Measurements from ENCODE around the gene STAT4.

The STAT4 gene

DNA sequence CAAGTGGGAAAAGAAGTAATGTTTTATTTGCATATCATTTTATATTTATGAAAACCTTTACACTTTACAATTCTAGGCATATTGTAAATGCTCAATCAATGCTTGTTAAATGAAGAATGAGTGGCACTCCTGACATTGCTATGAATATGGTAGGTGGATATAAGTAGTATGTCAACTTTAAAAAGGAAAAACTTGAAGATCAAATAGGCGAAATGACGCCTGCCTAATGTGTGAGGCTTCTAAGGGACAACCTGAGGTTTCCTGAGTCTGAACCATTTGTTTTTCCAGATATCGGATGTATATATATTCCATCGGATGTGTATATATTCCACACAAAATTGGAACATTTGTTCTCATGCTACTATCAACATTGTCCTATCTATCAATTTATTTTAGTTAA is 1.4 kb downstream of the STAT4 start:
- intact Hi-C loops (cut with DNase I), result no loop called here
- no peak for DNase-seq

DNA sequence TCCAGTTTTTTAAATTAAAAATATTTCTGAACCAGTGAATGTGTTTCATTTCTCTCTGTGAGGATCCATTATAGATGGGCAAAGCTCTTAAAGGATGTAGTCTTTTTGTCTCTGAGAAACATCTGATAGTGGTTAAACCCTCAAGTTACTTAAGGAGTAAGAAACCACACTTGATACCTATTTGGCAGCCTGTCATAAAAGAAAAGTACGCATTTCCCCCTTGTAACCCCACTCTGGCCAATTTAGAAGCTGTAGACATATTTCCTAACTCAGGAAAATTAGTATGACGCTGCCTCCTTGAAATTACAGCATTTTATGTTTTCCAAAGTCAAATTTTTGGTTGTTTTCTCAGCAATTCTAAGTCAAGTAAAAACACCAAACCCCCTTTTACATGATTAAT is 2.0 kb downstream of the STAT4 start:
- DNase-seq, result no peak
- intact Hi-C loops (cut with DNase I), result no loop called here

DNA sequence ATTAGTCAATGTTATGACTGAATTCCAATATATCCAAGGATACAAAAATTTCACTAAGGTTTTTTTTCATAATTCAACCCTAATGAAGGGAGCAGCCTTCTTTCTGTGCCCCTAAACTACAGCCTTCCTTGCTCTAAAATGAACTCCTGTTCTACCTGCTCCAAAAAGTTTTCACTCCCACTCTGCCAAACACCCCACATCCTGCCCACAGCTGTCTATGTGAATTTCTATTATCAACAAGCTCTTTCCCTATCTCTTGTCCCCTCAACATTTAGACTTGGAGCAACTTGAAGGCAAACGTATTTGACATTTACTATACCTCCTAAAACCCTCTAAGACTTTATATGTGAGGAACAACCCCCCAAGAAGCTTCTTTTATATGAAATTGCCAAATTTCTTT is 2.5 kb downstream of the STAT4 start:
- no peak for DNase-seq
- intact Hi-C loops (cut with DNase I), result no loop called here

DNA sequence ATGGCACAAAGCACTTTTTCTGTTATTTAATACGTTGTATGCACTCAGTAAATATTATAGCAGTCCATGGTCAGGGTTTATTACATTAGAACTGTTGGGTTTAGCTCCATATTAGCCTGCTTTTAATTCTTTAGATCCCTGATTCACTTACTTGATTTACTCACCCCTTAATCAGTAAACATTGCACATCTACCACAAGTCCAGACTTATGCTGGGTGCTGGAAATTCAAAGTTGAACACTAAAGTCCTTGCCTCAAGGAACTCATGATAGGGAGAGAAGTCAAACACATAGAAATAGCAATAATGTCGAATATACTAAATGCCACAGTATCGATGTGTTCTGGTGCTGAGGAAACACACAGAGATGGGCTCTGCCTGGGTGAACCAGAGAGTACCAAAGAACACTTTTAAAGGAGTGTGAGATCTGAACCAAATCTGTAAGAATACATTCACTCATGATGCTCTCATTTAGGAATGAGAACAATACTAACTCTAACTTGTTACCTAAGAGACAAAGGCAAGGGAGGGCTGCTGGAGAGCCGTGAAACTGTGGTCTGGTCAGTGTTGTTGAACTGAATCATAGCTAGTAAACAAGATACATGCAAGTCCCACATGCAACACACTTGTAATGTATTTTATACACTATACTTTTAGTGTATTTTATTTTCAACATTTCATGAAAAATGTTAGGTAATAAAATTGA is 4.9 kb downstream of the STAT4 start:
- DNase-seq, result no peak
- intact Hi-C loops (cut with DNase I), result no loop called here

DNA sequence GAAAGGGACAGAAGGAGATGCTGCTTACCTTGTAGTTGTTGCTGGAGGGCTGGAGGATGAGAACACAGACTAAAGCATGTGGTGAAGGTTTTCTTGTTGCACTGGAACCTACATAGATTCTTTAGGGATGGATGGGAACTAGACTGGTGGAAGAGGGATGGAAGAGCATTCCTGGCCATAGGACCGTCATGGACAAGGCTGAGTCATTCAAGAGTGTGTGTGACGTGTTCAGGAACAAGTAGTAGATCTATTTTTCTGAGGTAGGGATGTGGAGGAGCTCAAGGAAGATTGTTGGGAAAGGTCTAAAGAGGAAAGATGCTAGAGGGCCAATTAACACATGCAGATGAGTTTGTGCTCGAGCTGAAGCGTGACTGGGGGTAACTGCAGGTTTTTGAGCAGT is 6.6 kb downstream of the STAT4 start:
- intact Hi-C loops (cut with DNase I), result no loop called here
- DNase-seq, result no peak

DNA sequence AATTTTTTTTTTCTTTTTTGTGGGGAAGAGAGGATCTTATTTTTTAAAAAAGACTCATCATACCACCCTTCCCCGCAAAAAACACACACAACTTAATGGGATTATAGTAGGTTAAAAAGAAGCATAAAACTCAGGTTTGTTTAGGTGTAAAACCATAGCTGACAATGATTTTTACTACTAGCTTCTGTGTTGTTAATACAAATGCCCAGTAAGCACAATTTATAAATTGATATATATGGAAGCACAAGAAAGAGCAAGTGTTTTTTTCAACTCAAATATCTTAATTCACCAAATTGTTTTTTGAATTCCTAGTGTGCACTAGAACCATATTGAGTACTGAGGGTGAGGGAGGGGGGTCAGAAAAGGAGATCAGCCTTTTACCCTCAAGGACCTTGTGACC is 7.0 kb downstream of the STAT4 start:
- intact Hi-C loops (cut with DNase I), result no loop called here
- no peak for DNase-seq

DNA sequence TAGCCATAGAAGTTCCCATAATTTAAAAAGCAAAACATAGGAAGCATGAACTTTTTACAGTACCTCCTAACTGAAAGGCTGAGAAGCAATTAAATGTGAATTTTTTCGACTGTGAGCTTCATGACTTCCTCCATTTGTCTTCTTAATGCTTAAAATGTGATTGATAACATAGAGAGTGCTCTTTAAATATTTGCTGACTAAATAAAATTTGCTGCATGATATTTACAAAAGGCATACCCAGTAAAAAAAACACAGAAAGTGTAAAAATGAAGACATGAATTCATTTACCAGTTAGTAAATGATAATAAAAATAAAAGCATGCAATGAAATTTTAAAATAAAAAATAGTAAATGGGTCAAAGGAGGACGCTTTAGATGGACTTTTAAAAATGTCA is 21.9 kb downstream of the STAT4 start:
- DNase-seq, result no peak
- intact Hi-C loops (cut with DNase I), result no loop called here

DNA sequence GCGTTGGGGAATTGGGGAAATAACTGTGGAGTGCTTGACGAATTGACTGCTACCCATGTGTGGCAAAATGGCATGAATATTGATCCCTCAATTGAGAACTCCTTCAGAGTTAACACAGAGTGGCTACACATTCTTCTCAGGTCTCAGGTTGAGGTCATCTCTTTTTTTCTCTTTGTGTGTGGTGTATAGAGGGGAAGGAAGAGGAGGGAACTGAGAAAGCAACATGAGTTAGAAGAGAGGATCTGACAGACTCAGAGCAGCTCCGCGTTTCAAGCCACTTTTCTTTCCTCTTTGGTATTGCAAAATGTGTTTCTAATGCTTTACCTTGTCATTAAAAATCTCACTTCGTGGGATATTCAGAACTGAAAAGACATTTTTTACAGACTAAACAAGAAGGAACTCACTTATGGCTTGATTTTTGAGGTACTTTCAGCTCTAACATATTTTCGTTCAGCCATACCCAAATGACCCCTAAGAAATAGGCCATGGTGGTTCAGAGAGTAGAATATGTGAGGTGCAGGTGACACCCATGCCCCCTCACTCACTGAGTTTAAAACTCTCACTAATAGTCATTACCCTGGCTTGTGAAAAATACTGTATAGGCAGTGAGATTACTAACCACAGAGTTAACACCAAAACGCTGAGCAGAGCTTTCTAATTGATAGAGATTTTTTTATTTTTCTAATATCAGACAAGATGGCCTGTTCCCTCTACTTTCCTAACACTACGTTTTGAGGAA is 22.5 kb downstream of the STAT4 start:
- no peak for DNase-seq
- intact Hi-C loops (cut with DNase I), result no loop called here

DNA sequence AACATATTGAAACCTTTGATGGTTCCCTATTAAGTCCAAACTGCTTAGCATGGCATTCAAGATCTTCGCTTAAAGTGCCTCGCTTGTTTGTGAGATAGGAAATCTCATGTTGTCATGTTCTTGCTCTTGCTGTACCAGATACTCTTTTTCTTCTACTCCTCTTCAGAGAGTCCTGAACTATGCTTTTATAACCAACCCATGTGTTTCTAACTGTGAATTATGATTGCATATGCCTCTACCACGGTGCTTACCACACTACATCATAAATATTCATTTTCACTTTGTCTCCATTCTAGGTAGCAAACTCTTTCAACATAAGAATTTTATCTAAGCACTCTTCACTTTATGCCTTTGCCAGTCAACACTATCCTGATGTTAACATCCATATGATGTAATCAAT is 23.6 kb downstream of the STAT4 start:
- intact Hi-C loops (cut with DNase I), result no loop called here
- DNase-seq, result no peak

DNA sequence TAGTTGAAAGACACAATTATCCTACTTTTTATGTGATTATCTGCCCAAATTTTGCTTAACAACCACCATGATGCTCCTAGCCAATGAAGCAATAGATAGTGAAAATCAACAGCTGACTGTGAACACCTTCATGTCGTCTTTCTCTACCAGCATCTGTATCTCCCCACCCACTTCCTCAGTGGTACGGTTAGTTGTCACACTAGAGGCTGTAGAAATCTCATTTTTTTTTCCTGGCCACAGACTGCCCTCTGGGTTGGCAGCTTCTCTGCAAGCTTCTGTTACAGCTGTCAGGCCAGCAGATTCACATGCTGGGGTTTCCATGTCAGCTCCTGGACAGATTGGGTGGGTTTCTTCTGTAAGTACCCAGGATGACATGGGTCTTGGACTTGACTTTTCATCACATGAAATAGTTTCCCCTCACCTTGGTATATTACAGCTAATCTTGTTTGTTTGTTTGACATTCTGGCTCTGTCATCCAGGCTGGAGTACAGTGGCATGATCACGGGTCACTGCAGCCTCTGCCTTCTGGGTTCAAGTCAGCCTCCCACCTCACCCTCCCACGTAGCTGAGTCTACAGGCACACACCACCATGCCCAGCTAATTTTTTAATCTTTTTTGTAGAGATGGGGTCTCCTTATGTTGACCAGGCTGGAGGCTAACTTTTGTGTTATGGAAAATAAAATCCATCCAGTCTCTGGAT is 24.3 kb downstream of the STAT4 start:
- intact Hi-C loops (cut with DNase I), result no loop called here
- DNase-seq, result no peak

DNA sequence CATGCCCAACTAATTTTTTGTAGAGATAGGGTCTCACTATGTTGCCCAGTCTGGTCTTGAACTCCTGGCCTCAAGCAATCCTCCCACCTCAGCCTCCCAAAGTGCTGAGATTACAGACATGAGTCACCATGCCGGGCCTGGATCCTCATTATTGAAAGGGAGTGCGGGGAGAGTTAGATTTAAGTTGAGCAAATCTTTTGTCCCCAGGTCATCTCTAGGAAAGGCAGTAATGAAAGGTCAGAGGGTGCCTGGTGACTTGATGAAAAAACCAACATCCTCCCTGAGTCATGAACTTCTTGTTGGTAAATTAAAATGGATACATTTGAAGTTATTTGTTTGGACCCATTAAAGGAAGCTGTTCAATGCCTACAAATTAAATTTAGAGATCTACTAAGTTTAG is 25.1 kb downstream of the STAT4 start:
- intact Hi-C loops (cut with DNase I), result no loop called here
- DNase-seq, result no peak

DNA sequence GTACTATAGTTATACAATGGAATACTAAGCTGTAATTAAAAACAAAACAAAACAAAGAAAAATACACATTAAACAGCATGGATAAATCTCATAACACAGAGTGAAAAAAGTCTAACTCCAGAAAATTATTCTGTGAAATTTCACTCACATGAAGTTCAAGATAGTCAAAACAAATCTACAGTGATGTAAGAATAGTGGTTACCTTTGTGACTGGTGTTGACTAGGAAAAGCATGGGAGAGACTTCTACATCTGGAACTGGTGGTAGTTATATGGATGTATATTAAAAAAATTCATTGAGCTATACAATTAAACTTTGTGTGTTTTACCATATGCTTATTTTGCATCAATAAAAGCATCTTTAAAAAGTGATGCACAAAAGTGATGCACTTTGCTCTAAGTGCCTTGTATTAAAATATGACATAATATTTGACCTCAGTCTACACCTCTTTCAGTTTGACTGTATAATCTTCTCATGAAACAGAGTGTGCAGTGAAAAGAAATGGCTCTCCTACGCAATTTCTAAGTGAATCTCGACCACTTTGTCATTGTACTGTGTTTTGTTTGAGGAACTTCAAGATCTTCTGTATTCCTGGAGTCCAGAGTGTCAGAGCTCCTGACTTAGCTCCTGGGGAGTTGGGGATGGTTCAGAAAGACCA is 28.0 kb downstream of the STAT4 start:
- intact Hi-C loops (cut with DNase I), result no loop called here
- no peak for DNase-seq

DNA sequence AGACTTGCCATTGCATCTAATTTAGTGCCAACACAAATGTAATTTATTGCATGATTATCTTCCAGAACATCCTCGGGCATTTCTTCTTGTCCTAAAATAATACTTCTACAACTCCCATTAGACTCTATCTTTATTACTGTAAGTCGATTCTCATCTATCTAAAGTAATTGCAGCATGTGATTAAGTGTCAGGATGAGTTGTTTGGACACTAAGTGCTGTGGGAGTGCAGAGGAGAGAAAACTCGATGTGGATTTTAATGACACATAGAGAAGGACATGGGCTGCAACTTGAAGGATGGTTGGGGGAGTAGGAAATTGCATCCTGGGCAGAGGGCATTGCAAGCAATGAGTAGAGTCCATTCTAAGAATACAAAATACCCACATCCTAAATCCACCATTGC is 33.5 kb downstream of the STAT4 start:
- intact Hi-C loops (cut with DNase I), result no loop called here
- DNase-seq, result no peak

DNA sequence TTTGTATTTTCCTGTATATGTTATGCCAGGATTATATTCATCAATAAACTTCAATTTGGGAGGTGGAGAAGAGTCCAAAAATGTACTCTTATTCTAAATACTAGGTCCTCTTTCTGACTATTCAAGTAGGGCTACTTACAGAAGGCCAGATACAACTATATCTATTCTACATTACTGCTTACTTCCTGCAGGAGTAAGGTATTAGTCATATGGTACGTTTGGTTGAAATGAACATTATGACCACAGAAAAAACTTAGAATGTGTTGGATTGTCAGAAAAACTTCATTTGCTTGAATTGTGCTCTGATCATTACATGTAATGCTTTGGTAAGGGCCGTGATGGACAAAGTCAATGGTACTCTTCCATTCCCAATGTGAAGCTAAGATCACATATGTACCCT is 35.0 kb downstream of the STAT4 start:
- intact Hi-C loops (cut with DNase I), result no loop called here
- DNase-seq, result no peak

DNA sequence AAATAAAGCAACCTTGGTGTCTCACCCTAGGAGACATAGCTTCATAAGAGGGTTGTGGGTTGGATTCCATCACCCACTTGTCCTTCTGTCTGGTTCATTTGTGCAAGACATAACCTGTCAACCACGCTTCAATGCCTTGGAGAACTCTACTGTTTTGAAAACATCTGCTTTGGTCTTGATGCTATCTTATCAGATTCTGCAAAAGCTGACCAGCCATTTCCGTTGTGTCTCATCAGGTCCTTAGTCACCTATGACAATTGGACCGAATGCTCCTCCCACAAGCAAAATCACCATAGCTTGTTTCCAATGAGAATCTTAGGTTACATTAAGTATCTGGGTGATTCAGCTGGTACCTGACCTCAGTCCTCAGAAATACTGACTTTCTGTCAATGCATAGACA is 35.4 kb downstream of the STAT4 start:
- intact Hi-C loops (cut with DNase I), result no loop called here
- DNase-seq, result no peak

DNA sequence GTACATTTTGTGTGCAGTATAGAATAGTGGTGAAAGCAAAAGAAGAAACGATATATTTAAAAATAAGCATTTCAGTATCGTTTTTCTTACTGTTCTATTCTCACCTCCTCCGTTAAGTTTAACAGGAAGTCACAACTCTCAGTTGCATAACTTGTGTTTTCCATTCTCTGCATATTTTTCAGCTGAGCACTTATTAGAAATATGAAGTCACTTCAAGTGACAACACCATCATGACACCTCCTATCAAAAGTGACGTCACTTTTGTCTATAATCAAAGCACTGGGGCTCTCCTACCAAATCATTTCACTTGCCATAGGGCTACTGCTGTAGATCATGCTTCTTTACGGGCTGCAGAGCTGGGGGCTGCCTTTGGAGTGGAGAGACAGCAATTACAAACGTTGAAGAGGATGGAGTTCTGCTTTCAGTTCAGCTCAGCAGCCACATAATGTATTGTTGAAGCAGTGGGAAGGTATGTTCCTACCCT is 36.3 kb downstream of the STAT4 start:
- intact Hi-C loops (cut with DNase I), result no loop called here
- peak in 1 of 10 donors; percentile 37 for DNase-seq

DNA sequence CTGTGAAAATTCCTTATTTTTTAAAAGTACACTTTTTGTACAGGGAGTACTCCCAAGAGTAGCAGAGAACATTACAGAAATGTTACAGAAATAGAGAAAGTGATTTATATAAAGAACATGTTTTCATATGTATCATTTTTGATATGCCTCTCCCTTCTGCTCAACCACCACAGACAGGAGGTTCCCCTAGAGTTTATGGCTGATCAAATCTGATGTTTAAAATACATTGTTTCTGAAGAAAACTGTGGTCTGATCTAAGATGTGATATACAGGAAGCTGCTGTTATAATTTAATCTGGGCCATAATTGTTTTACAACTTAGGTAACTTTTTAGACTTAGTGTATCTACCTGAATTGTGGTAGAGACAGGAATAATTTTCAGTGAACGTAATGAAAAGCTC is 37.0 kb downstream of the STAT4 start:
- DNase-seq, result no peak
- intact Hi-C loops (cut with DNase I), result no loop called here

DNA sequence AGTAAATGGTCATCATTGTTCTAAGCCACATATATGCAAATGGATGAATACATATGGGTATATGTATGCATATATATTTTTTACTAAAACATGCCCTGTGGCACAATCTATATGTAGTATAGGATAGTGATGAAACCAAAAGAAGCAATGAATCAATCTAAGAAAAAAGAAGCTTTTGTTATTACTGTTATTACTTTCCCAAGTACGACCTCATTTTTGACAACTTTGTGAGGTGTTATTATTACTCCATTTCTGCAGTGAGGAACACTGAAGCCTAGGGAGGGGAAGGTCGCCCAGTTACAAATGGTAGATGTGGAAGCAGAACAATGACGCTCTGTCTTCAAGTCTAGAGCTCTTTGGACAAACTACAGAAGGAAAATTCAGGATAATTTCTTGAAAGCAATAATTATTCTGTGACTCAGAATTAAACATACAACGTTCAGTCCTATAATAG is 38.3 kb downstream of the STAT4 start:
- intact Hi-C loops (cut with DNase I), result no loop called here
- DNase-seq, result no peak

DNA sequence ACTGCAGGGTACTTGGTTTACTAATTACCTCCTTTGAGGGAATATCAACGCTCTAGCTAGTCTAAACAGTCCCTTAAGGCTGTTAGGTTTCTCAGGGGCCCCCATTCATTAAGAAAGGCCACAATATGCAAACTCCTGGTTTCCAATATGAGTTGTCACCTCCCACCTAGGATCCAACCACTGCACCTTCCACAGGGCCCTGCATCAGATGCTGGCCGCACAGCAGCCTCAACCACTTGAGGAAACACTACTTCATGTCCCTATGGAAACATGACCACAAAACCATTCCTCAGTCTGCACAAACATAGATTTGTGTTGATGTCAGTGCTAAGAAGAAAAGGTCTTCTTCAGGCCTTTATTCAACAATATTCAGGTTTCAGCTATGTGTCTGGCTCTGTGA is 40.9 kb downstream of the STAT4 start:
- DNase-seq, result no peak
- intact Hi-C loops (cut with DNase I), result no loop called here

DNA sequence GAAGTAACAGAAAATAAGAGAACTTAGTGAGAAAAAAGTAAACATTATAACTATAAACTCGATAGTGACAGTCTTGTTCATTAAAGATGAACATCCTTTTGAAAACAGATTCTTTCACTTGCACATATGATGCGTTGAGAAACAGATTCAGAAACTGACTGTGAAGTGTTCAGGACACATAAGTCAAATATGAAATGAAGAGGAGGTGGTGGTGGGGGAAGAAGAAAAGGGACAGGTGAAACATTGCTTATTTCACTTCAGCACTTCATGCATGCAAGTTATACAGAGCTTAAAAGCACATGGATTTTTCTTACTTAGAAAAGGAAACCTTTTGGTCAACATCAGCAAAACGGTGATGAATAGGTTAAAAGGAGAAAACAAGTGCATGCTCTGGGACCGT is 42.5 kb downstream of the STAT4 start:
- no peak for DNase-seq
- intact Hi-C loops (cut with DNase I), result no loop called here

DNA sequence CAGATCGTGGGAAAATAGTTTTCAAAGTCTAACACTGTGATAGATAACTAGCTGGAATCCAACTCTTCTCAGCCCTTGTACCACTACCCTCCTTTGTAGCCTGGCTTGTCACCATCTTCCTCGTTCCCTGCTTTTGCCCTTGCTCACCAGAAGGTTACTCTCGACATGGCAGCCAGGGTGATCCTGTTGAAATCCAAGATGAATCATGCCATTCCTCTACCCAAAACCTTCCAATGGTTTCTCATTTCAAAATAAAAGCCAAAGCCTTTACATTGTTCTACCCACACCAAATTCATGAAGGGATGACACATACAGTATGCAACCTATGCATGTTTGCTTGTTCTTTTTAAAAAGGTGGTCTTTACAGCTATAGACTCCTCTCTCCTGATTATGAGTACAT is 45.7 kb downstream of the STAT4 start:
- DNase-seq, result no peak
- intact Hi-C loops (cut with DNase I), result no loop called here
